ENCODE data around the gene OSBPL5. TPM values are rescaled to one million over a fixed set of nuclear protein-coding genes. Genes with fewer than 3 reads are reported as not detected.

The OSBPL5 gene
- total and polyA plus RNA-seq, 9 of the 15 experiments (the other 6 are each of a cell fraction or from before 2014, with no cell fraction given): 0.06 to 14.8 (median 3.2) TPM

- TF ChIP-seq CHAMP1 (IDR thresholded peaks at IDR 0.05) (no peak), MEF2A (IDR thresholded peaks at IDR 0.05; ENCODE audit: control insufficient read depth, low read depth, low read length) (no peak), IRF2 (CRISPR knock-in tag; IDR thresholded peaks at IDR 0.05) (no peak), ID3 (CRISPR knock-in tag; IDR thresholded peaks at IDR 0.05) (no peak), ID3 (tag; IDR thresholded peaks at IDR 0.05) (peak; percentile 78), NR2C1 (IDR thresholded peaks at IDR 0.05) (peak; percentile 31; the same call in 1 of the 2 replicates), NR2C1 (tag; IDR thresholded peaks at IDR 0.05) (no peak), ZBTB17 (CRISPR knock-in tag; IDR thresholded peaks at IDR 0.05) (no peak), ZNF695 (CRISPR knock-in tag; IDR thresholded peaks at IDR 0.05) (no peak), POLR2A (conservative IDR thresholded peaks at IDR 0.05) (peak; percentile 66), BRD9 (IDR thresholded peaks at IDR 0.05; ENCODE audit: low read depth, partially characterized antibody) (peak; percentile 31), RBM34 (IDR thresholded peaks at IDR 0.05; ENCODE audit: borderline replicate concordance, insufficient read depth, low read length) (no peak), SLC30A9 (CRISPR knock-in tag; IDR thresholded peaks at IDR 0.05) (no peak), ARID3A (IDR thresholded peaks at IDR 0.05; ENCODE audit: borderline replicate concordance, low read depth, low read length) (no peak), ELF2 (CRISPR knock-in tag; IDR thresholded peaks at IDR 0.05) (no peak), ZNF197 (CRISPR knock-in tag; IDR thresholded peaks at IDR 0.05; ENCODE audit: low read depth) (peak; percentile 79), POLR2G (IDR thresholded peaks at IDR 0.05; ENCODE audit: low read depth, low read length) (peak; percentile 89), RBM39 (optimal IDR thresholded peaks at IDR 0.05; ENCODE audit: low read depth, low read length) (no peak), ZBTB43 (CRISPR knock-in tag; IDR thresholded peaks at IDR 0.05) (no peak; the same call in 1 of the 2 replicates), NCOA1 (IDR thresholded peaks at IDR 0.05; ENCODE audit: low read depth) (peak; percentile 80; the same call in 1 of the 2 replicates), GTF2B (IDR thresholded peaks at IDR 0.05; ENCODE audit: extremely low read depth, insufficient read length) (no peak)
These were observed 4.3 kb upstream of the OSBPL5 start (continued) for GRCh38 chr11:3169255-3170043.
